Mesenchymal stem cell (in vitro differentiated cells and primary cell): ENCODE results near the gene EDA. TPM values are rescaled to one million over a fixed set of nuclear protein-coding genes. Genes with fewer than 3 reads are reported as not detected.

ENCODE experiments used
- DNase-seq: peaks from one replicate; pipeline ENCODE4 v3.0.0-alpha.2; 2013
- H2AFZ ChIP-seq: one replicate; pipeline ENCODE4 v1.6.1; 2013; ENCODE audit warnings: low read depth, mild to moderate bottlenecking, control low read depth, inconsistent platforms, low read length, moderate library complexity
- H2AK5ac ChIP-seq: 2 replicates; pipeline ENCODE4 v1.6.1; 2013; ENCODE audit warnings: low read length, moderate library complexity, mild to moderate bottlenecking, inconsistent platforms; ENCODE audit not compliant: severe bottlenecking
- H2BK120ac ChIP-seq: one replicate; pipeline ENCODE4 v1.6.1; 2013; ENCODE audit warnings: low read depth, mild to moderate bottlenecking, inconsistent platforms, low read length, moderate library complexity
- H2BK12ac ChIP-seq, 2 experiments: one replicate each; pipeline ENCODE4 v1.6.1; 2013; ENCODE audit warnings: inconsistent platforms in 2 of 2, low read length in 2 of 2, mild to moderate bottlenecking in 2 of 2, moderate library complexity in 2 of 2, control low read depth in 1 of 2
- H2BK15ac ChIP-seq: one replicate; pipeline ENCODE4 v1.6.1; 2013; ENCODE audit warnings: mild to moderate bottlenecking, low read depth, inconsistent platforms; ENCODE audit not compliant: poor library complexity, severe bottlenecking
- H2BK5ac ChIP-seq: 2 replicates; pipeline ENCODE4 v1.6.1; 2013; ENCODE audit warnings: low read depth, mild to moderate bottlenecking, low read length, control low read depth, inconsistent platforms; ENCODE audit not compliant: poor library complexity, severe bottlenecking
- H3K14ac ChIP-seq, 2 experiments: one replicate each; pipeline ENCODE4 v1.6.1; 2013; ENCODE audit warnings: inconsistent platforms in 2 of 2, low read length in 2 of 2, control low read depth in 1 of 2, mild to moderate bottlenecking in 1 of 2, moderate library complexity in 1 of 2
- H3K18ac ChIP-seq, 2 experiments: one replicate each; pipeline ENCODE4 v1.6.1; 2013; ENCODE audit warnings: inconsistent platforms in 2 of 2, low read length in 2 of 2, control low read depth in 1 of 2, low read depth in 1 of 2, mild to moderate bottlenecking in 1 of 2
- H3K23ac ChIP-seq, 2 experiments: one replicate each; pipeline ENCODE4 v1.6.1; 2013; ENCODE audit warnings: inconsistent platforms in 2 of 2, low read length in 2 of 2, mild to moderate bottlenecking in 2 of 2, moderate library complexity in 2 of 2, control low read depth in 1 of 2
- H3K27ac ChIP-seq: 2 replicates; pipeline ENCODE4 v1.5.1; 2013; ENCODE audit warnings: mild to moderate bottlenecking, moderate library complexity, low read length, control low read depth, inconsistent platforms; ENCODE audit not compliant: poor library complexity, severe bottlenecking
- H3K27me3 ChIP-seq, 2 experiments: 2 replicates each; pipeline versions ENCODE4 v1.6.1 to v1.7.0; 2013; ENCODE audit warnings: low read length in 2 of 2, mild to moderate bottlenecking in 2 of 2, moderate library complexity in 2 of 2, control low read depth in 1 of 2, inconsistent platforms in 1 of 2; ENCODE audit not compliant: control insufficient read depth in 1 of 2, insufficient read depth in 1 of 2
- H3K36me3 ChIP-seq, 2 experiments: 2 replicates each; pipeline versions ENCODE4 v1.6.1 to v1.7.0; 2013; ENCODE audit warnings: low read length in 2 of 2, control low read depth in 1 of 2, inconsistent platforms in 1 of 2, low read depth in 1 of 2, mild to moderate bottlenecking in 1 of 2; ENCODE audit not compliant: insufficient read depth in 2 of 2, control insufficient read depth in 1 of 2
- H3K4ac ChIP-seq, 2 experiments: one replicate each; pipeline ENCODE4 v1.6.1; 2013; ENCODE audit warnings: inconsistent platforms in 2 of 2, low read length in 2 of 2, mild to moderate bottlenecking in 2 of 2, moderate library complexity in 2 of 2, control low read depth in 1 of 2, low read depth in 1 of 2
- H3K4me1 ChIP-seq: 2 replicates; pipeline ENCODE4 v1.6.1; 2013; ENCODE audit warnings: low read depth, low read length, control low read depth; ENCODE audit not compliant: control insufficient read depth, insufficient read depth
- H3K4me2 ChIP-seq: 2 replicates; pipeline ENCODE4 v1.6.1; 2013; ENCODE audit warnings: low read length, mild to moderate bottlenecking, inconsistent platforms; ENCODE audit not compliant: poor library complexity, severe bottlenecking
- H3K4me3 ChIP-seq, 2 experiments: 2 replicates each; pipeline versions ENCODE4 v1.5.1 to v1.7.0; 2013; ENCODE audit warnings: low read length in 2 of 2, mild to moderate bottlenecking in 2 of 2, control low read depth in 1 of 2, low read depth in 1 of 2; ENCODE audit not compliant: insufficient read depth in 1 of 2
- H3K79me1 ChIP-seq: replicated peaks from 2 replicates; pipeline ENCODE4 v1.6.1; 2013; ENCODE audit warnings: mild to moderate bottlenecking, control low read depth, low read length, inconsistent platforms; ENCODE audit not compliant: poor library complexity, severe bottlenecking
- H3K9ac ChIP-seq: 2 replicates; pipeline ENCODE4 v1.7.0; 2013; ENCODE audit warnings: mild to moderate bottlenecking, low read length, moderate library complexity
- H3K9me3 ChIP-seq: 2 replicates; pipeline ENCODE4 v1.7.0; 2013; ENCODE audit warnings: mild to moderate bottlenecking, low read length; ENCODE audit not compliant: control insufficient read depth
- H4K8ac ChIP-seq: one replicate; pipeline ENCODE4 v1.6.1; 2013; ENCODE audit warnings: inconsistent platforms, mild to moderate bottlenecking, low read length, moderate library complexity
- H4K91ac ChIP-seq: one replicate; pipeline ENCODE4 v1.6.1; 2013; ENCODE audit warnings: mild to moderate bottlenecking, low read length, inconsistent platforms
- WGBS: methylation state at CpG from one replicate; pipeline ENCODE4 v1.1.7; 2013; ENCODE audit warnings: mixed read lengths; 5-methylcytosine and 5-hydroxymethylcytosine counted together
- polyA plus RNA-seq, 2 experiments: library from polyadenylated mRNA; stranded (reverse); fragments of 200-250 nt; gene quantifications; one replicate each; pipeline ENCODE4 v1.2.3, GENCODE V29; 2013

Gene EDA
- polyA plus RNA-seq (2013, experiment 1 of 2): 0.11 TPM
- polyA plus RNA-seq (2013, experiment 2 of 2): 0.07 TPM

DNA sequence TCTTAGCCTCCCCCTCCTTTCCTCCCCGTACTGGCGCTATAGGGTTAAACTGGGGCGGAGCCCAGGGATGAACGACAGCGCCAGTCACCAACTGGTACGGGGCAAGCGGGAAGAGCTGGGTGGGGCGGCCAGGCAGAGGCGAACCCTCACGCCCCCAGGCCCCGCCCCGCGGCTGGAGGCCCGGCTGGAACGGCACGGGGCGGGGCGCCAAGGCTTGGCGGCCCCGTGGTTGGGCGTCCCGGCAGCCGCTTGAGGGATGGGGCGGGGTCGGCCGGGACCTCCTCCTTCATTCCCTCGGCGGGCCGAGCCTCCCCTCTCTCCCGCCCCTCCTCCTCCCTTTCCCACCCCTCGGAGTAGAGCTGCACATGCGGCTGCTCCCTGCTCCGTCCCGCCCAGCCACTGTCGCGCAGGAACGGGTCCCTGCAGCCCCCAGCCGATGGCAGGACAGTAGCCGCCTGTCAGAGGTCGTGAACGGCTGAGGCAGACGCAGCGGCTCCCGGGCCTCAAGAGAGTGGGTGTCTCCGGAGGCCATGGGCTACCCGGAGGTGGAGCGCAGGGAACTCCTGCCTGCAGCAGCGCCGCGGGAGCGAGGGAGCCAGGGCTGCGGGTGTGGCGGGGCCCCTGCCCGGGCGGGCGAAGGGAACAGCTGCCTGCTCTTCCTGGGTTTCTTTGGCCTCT, at the start of gene EDA:
EDA (plus strand) TSS at position 335 of the 678 bp plus-strand sequence.
- Histone ChIP-seq H3K36me3 (no peaks in the 10 kb centered on the region), H3K79me1 (no peaks in the 10 kb centered on the region), H2BK120ac (no peak within 1 kb of the TSS), H3K4me1 (peaks cover 9% of the 10 kb centered on the region), H4K91ac (no peak within 1 kb of the TSS), H3K27ac (no peak within 1 kb of the TSS), H3K4me2 (peak within 1 kb of the TSS; percentile 79), H2BK12ac (no peak within 1 kb of the TSS), H4K8ac (no peak within 1 kb of the TSS), H3K9ac (peak within 1 kb of the TSS; percentile 57), H3K23ac (no peak within 1 kb of the TSS), H3K18ac (no peak within 1 kb of the TSS), H2BK15ac (no peak within 1 kb of the TSS), H2BK5ac (no peak within 1 kb of the TSS), H3K14ac (no peak within 1 kb of the TSS), H3K9me3 (no peaks in the 10 kb centered on the region), H3K27me3 (peaks cover 15 to 73% of the 10 kb centered on the region in 2 experiments), H2AK5ac (no peak within 1 kb of the TSS), H2AFZ (peak within 1 kb of the TSS; percentile 61), H3K4me3 (peak within 1 kb of the TSS; percentile 55 to 73), H3K4ac (no peak within 1 kb of the TSS)
- DNase-seq: peak; percentile 45
- under 1% methylated on average over 10 of the region's 56 CpGs for WGBS

DNA sequence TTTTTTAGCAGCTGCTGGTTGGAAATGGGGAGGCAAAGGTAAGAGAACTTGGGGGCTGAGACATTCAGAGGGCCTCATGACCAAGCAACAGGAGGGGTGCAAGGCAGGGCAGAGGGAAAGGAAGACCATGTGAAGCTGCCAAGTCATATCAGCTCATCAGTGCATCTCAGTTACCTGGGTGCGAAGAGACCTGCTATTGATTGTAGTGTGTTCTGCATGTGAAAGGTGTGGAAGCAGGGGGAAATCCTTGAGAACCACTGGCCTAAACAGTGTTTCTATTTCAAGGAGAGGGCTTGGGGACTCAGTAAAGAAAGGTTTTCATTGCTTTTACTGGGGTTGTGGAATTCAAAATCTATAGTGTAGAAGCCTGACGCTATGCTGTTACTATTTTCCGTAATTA, 47.1 kb upstream of the EDA start:
- no peak overlapping the region for H2BK12ac ChIP-seq
- no peak overlapping the region for H3K14ac ChIP-seq
- no peak overlapping the region for H3K4me3 ChIP-seq
- H3K23ac ChIP-seq: no peak overlapping the region
- H3K27me3 ChIP-seq: peaks cover 0 to 60% of the 10 kb centered on the region in 2 experiments
- no peak overlapping the region for H2AK5ac ChIP-seq
- no peak overlapping the region for H3K27ac ChIP-seq
- no peak overlapping the region for H4K8ac ChIP-seq
- no peak for DNase-seq
- 98% methylated on average over 3 of the region's 3 CpGs for WGBS
- H3K18ac ChIP-seq: no peak overlapping the region
- no peaks in the 10 kb centered on the region for H3K79me1 ChIP-seq
- no peak overlapping the region for H2AFZ ChIP-seq
- no peak overlapping the region for H2BK15ac ChIP-seq
- no peak overlapping the region for H2BK5ac ChIP-seq
- no peak overlapping the region for H3K4ac ChIP-seq
- H3K9ac ChIP-seq: no peak overlapping the region
- no peak overlapping the region for H3K4me2 ChIP-seq
- H2BK120ac ChIP-seq: no peak overlapping the region
- H3K4me1 ChIP-seq: no peaks in the 10 kb centered on the region
- H3K9me3 ChIP-seq: peaks cover 4% of the 10 kb centered on the region
- H3K36me3 ChIP-seq: no peaks in the 10 kb centered on the region
- H4K91ac ChIP-seq: no peak overlapping the region

- Histone ChIP-seq H3K9me3 (no peaks in the 10 kb centered on the region), H3K4me1 (no peaks in the 10 kb centered on the region), H3K36me3 (no peaks in the 10 kb centered on the region), H3K27me3 (peaks cover 0 to 41% of the 10 kb centered on the region in 2 experiments), H2BK15ac (no peak overlapping the region), H3K79me1 (no peaks in the 10 kb centered on the region), H3K18ac (no peak overlapping the region), H3K4me3 (no peak overlapping the region), H3K9ac (no peak overlapping the region), H3K14ac (no peak overlapping the region), H2AFZ (no peak overlapping the region), H3K4me2 (no peak overlapping the region), H4K91ac (no peak overlapping the region), H2BK12ac (no peak overlapping the region), H2BK5ac (no peak overlapping the region), H3K4ac (no peak overlapping the region), H4K8ac (no peak overlapping the region), H3K23ac (no peak overlapping the region), H3K27ac (no peak overlapping the region), H2BK120ac (no peak overlapping the region), H2AK5ac (no peak overlapping the region)
- DNase-seq: no peak
- WGBS: 67% methylated on average over 1 of the region's 1 CpG
Observed at GRCh38 chrX:69597399-69597798, 18.5 kb upstream of the EDA start.

GRCh38 chrX:69600182-69600581, 15.7 kb upstream of the EDA start:
- Histone ChIP-seq H3K79me1 (no peaks in the 10 kb centered on the region), H3K9me3 (no peaks in the 10 kb centered on the region), H3K4me1 (no peaks in the 10 kb centered on the region), H2BK5ac (no peak overlapping the region), H2BK120ac (no peak overlapping the region), H4K8ac (no peak overlapping the region), H3K36me3 (no peaks in the 10 kb centered on the region), H3K9ac (no peak overlapping the region), H3K27me3 (peaks cover 0 to 50% of the 10 kb centered on the region in 2 experiments), H2AFZ (no peak overlapping the region), H3K4me3 (no peak overlapping the region), H2AK5ac (no peak overlapping the region), H3K27ac (no peak overlapping the region), H4K91ac (no peak overlapping the region), H3K23ac (no peak overlapping the region), H3K14ac (no peak overlapping the region), H2BK15ac (no peak overlapping the region), H3K4me2 (no peak overlapping the region), H3K18ac (no peak overlapping the region), H3K4ac (no peak overlapping the region), H2BK12ac (no peak overlapping the region)
- WGBS: 64% methylated on average over 1 of the region's 3 CpGs
- no peak for DNase-seq
